SK-N-SH (cell line): ENCODE measurements around the gene LEKR1. TPM values are rescaled to one million over a fixed set of nuclear protein-coding genes. Genes with fewer than 3 reads are reported as not detected.

Experiments used
- CTCF ChIA-PET: fragments of 300-600, 350-600 bp; formaldehyde crosslinking; extraction: SDS; loops from one replicate; lab custom pipeline; 2021; lab: Yijun Ruan, JAX
- POLR2A ChIA-PET: fragments of 350-600 bp; sonication (Branson Sonifier 250); formaldehyde crosslinking; extraction: SDS; loops from one replicate; lab custom pipeline; 2020; ENCODE audit warnings: antibody characterized with exemption, inconsistent platforms; lab: Yijun Ruan, JAX
- DNase-seq: peaks from one replicate; pipeline ENCODE4 v3.0.0; 2012
- H2AFZ ChIP-seq: fragments of 200-600 bp; sonication (generic); 2 replicates; pipeline ENCODE4 v1.8.1; 2016; ENCODE audit warnings: antibody characterized with exemption, mild to moderate bottlenecking, low read depth
- H3F3A ChIP-seq: fragments of 200-600 bp; sonication (generic); replicated peaks from 2 replicates; pipeline ENCODE3; 2016; ENCODE audit warnings: antibody characterized with exemption, mild to moderate bottlenecking; ENCODE audit not compliant: insufficient read depth
- H3K27ac ChIP-seq, 2 experiments: fragments of 200-500 bp in 1 of 2; fragments of 200-600 bp in 1 of 2; sonication (Bioruptor generic) in 1 of 2; sonication (generic), shearing (Covaris generic) in 1 of 2; 2 replicates each; pipeline versions ENCODE4 v1.5.1 to v1.6.1; 2014 to 2016; ENCODE audit warnings: low read depth in 2 of 2, inconsistent platforms in 1 of 2, low read length in 1 of 2, mild to moderate bottlenecking in 1 of 2, mixed read lengths in 1 of 2
- H3K27me3 ChIP-seq: fragments of 200-600 bp; sonication (generic), shearing (Covaris generic); 2 replicates; pipeline ENCODE4 v1.6.1; 2016; ENCODE audit warnings: mixed run types; ENCODE audit not compliant: insufficient read depth
- H3K36me3 ChIP-seq, 2 experiments: fragments of 200-500 bp in 1 of 2; fragments of 200-600 bp in 1 of 2; sonication (Bioruptor generic) in 1 of 2; sonication (generic) in 1 of 2; replicated peaks in 1 of 2; 2 replicates each; pipeline versions ENCODE3 to v1.5.1; 2014 to 2016; ENCODE audit warnings: low read length in 1 of 2, mild to moderate bottlenecking in 1 of 2; ENCODE audit not compliant: insufficient read depth in 2 of 2, control insufficient read depth in 1 of 2
- H3K4me1 ChIP-seq, 2 experiments: fragments of 200-500 bp in 1 of 2; fragments of 200-600 bp in 1 of 2; sonication (Bioruptor generic) in 1 of 2; sonication (generic), shearing (Covaris generic) in 1 of 2; 2 replicates each; pipeline versions ENCODE4 v1.5.1 to v1.6.1; 2014 to 2016; ENCODE audit warnings: low read depth in 1 of 2, low read length in 1 of 2, mixed run types in 1 of 2; ENCODE audit not compliant: insufficient read depth in 2 of 2, control insufficient read depth in 1 of 2
- H3K4me2 ChIP-seq: fragments of 200-600 bp; sonication (generic), shearing (Covaris generic); 2 replicates; pipeline ENCODE4 v1.6.1; 2017; ENCODE audit warnings: mixed run types
- H3K4me3 ChIP-seq, 2 experiments: fragments of 200-500 bp in 1 of 2; fragments of 200-600 bp in 1 of 2; sonication (Bioruptor generic) in 1 of 2; sonication (generic), shearing (Covaris generic) in 1 of 2; 2 replicates each; pipeline versions ENCODE4 v1.5.1 to v1.8.1; 2014 to 2016; ENCODE audit warnings: low read depth in 2 of 2, inconsistent platforms in 1 of 2, low read length in 1 of 2, mild to moderate bottlenecking in 1 of 2, mixed read lengths in 1 of 2, moderate library complexity in 1 of 2
- H3K79me2 ChIP-seq: fragments of 200-600 bp; sonication (generic); 2 replicates; pipeline ENCODE4 v1.8.1; 2017; ENCODE audit warnings: mild to moderate bottlenecking; ENCODE audit not compliant: insufficient read depth
- H3K9ac ChIP-seq: fragments of 200-600 bp; sonication (generic); 2 replicates; pipeline ENCODE4 v1.6.1; 2017; ENCODE audit warnings: mixed run types
- H3K9me2 ChIP-seq: fragments of 200-600 bp; sonication (generic); 2 replicates; pipeline ENCODE4 v1.6.1; 2017; ENCODE audit warnings: mixed run types
- H3K9me3 ChIP-seq: fragments of 200-600 bp; sonication (generic); 2 replicates; pipeline ENCODE4 v1.6.1; 2017; ENCODE audit warnings: mixed run types, mild to moderate bottlenecking, moderate library complexity
- H4K20me1 ChIP-seq: fragments of 200-600 bp; sonication (generic); 2 replicates; pipeline ENCODE4 v1.6.1; 2017; ENCODE audit warnings: mild to moderate bottlenecking, mixed run types; ENCODE audit not compliant: insufficient read depth
- CHD2 ChIP-seq: fragments of 150-350 bp; IDR thresholded peaks from 2 replicates; pipeline ENCODE4 v1.6.1; 2018; ENCODE audit warnings: low read length; ENCODE audit not compliant: partially characterized antibody
- CTCF ChIP-seq: fragments of 200-600 bp; sonication (generic); IDR thresholded peaks from 2 replicates; pipeline ENCODE4 v1.6.1; 2017; ENCODE audit warnings: antibody characterized with exemption, mild to moderate bottlenecking, moderate library complexity
- EP300 ChIP-seq, 2 experiments: IDR thresholded peaks; 2 replicates each; pipeline versions ENCODE4 v1.4.0 to v1.6.1; 2012; ENCODE audit warnings: borderline replicate concordance in 1 of 2, low read depth in 1 of 2, low read length in 1 of 2
- FOSL2 ChIP-seq: IDR thresholded peaks from 2 replicates; pipeline ENCODE4 v1.4.0; 2012; ENCODE audit warnings: low read depth, mild to moderate bottlenecking, moderate library complexity, borderline replicate concordance
- FOXJ3 ChIP-seq: sonication (generic); formaldehyde crosslinking; IDR thresholded peaks from 2 replicates; pipeline ENCODE4 v1.5.1; 2020; ENCODE audit warnings: mild to moderate bottlenecking, missing genetic modification reagents
- FOXM1 ChIP-seq: IDR thresholded peaks from 2 replicates; pipeline ENCODE4 v1.4.0; 2012; ENCODE audit warnings: low read depth, mild to moderate bottlenecking
- GABPA ChIP-seq: IDR thresholded peaks from 2 replicates; pipeline ENCODE4 v1.4.0; 2012; ENCODE audit warnings: low read depth, mild to moderate bottlenecking
- GATA2 ChIP-seq: sonication (generic); formaldehyde crosslinking; IDR thresholded peaks from 2 replicates; pipeline ENCODE4 v1.5.0; 2020; ENCODE audit warnings: mild to moderate bottlenecking, missing genetic modification reagents
- MEF2A ChIP-seq: IDR thresholded peaks from 2 replicates; pipeline ENCODE4 v1.4.0; 2012; ENCODE audit warnings: low read depth, borderline replicate concordance
- RAD21 ChIP-seq: IDR thresholded peaks from 2 replicates; pipeline ENCODE4 v1.6.1; 2012; ENCODE audit warnings: mild to moderate bottlenecking, low read length
- REST ChIP-seq: IDR thresholded peaks from 2 replicates; pipeline ENCODE4 v1.6.1; 2012; ENCODE audit warnings: mild to moderate bottlenecking, low read depth, low read length, moderate library complexity
- RXRA ChIP-seq: IDR thresholded peaks from 2 replicates; pipeline ENCODE4 v1.4.0; 2012; ENCODE audit warnings: low read depth, mild to moderate bottlenecking, borderline replicate concordance
- SIN3A ChIP-seq: IDR thresholded peaks from 2 replicates; pipeline ENCODE4 v1.6.1; 2012; ENCODE audit warnings: low read depth, mild to moderate bottlenecking, low read length, moderate library complexity, borderline replicate concordance
- TAF1 ChIP-seq: IDR thresholded peaks from 2 replicates; pipeline ENCODE4 v1.6.1; 2012; ENCODE audit warnings: low read depth, mild to moderate bottlenecking, low read length, moderate library complexity, borderline replicate concordance
- TEAD4 ChIP-seq: IDR thresholded peaks from 2 replicates; pipeline ENCODE4 v1.4.0; 2012; ENCODE audit warnings: mild to moderate bottlenecking, borderline replicate concordance; ENCODE audit not compliant: insufficient read depth
- USF1 ChIP-seq: IDR thresholded peaks from 2 replicates; pipeline ENCODE4 v1.4.0; 2012; ENCODE audit warnings: low read depth, borderline replicate concordance
- USF2 ChIP-seq: fragments of 150-350 bp; IDR thresholded peaks from 2 replicates; pipeline ENCODE4 v1.6.1; 2017; ENCODE audit warnings: antibody characterized with exemption, low read length, low read depth, borderline replicate concordance
- YY1 ChIP-seq: IDR thresholded peaks from 2 replicates; pipeline ENCODE4 v1.4.0; 2012; ENCODE audit warnings: low read depth, mild to moderate bottlenecking
- ZBTB33 ChIP-seq: IDR thresholded peaks from 2 replicates; pipeline ENCODE4 v1.4.0; 2012; ENCODE audit warnings: low read depth, borderline replicate concordance
- WGBS: methylation state at CpG from one replicate; pipeline ENCODE4 v1.1.6; 2017; ENCODE audit warnings: low lambda C conversion rate; 5-methylcytosine and 5-hydroxymethylcytosine counted together
- polyA plus RNA-seq, 3 experiments: library from polyadenylated mRNA; depleted of rRNA; stranded (reverse); fragments of >200 nt; gene quantifications; 2 replicates each; pipeline ENCODE4 v1.2.3, GENCODE V29; 2012

LEKR1 gene
- polyA plus RNA-seq, 1 of the 3 experiments (the other 2 are of a cell fraction): 0.30 TPM

- H4K20me1 ChIP-seq: no peaks in the 10 kb centered on the region
- H3K9me3 ChIP-seq: no peaks in the 10 kb centered on the region
- WGBS: 95% methylated on average over 2 of the region's 2 CpGs
- no peak overlapping the region for H3K4me3 ChIP-seq
- no peak overlapping the region for H2AFZ ChIP-seq
- ChIA-PET CTCF (no interaction called here), POLR2A (no interaction called here)
- no peak overlapping the region for H3K4me2 ChIP-seq
- H3K27ac ChIP-seq: no peak overlapping the region
- H3K4me1 ChIP-seq: peaks cover 12 to 24% of the 10 kb centered on the region in 2 experiments; a peak in 3 of 4 replicates
- H3K9ac ChIP-seq: no peak overlapping the region
- H3K27me3 ChIP-seq: no peaks in the 10 kb centered on the region
- H3K79me2 ChIP-seq: no peaks in the 10 kb centered on the region
- no peaks in the 10 kb centered on the region for H3K36me3 ChIP-seq
- H3K9me2 ChIP-seq: no peaks in the 10 kb centered on the region
- H3F3A ChIP-seq: peaks cover 5% of the 10 kb centered on the region
- TF ChIP-seq YY1: no peak
- TF ChIP-seq CHD2: no peak
- TF ChIP-seq RXRA: no peak
- TF ChIP-seq REST: no peak
- TF ChIP-seq USF1: no peak
- no peak for TF ChIP-seq ZBTB33
- TF ChIP-seq MEF2A: no peak
- TF ChIP-seq RAD21: no peak
- no peak for TF ChIP-seq SIN3A
- TF ChIP-seq CTCF: no peak
- TF ChIP-seq FOXJ3 (CRISPR knock-in tag): no peak
- TF ChIP-seq TAF1: no peak
- no peak for TF ChIP-seq EP300 (IDR thresholded peaks at IDR 0.05; ENCODE audit: borderline replicate concordance in 1 of 2, low read depth in 1 of 2, low read length in 1 of 2)
- no peak for TF ChIP-seq FOSL2
- TF ChIP-seq FOXM1: no peak
- TF ChIP-seq GATA2: no peak
- no peak for TF ChIP-seq TEAD4
- no peak for TF ChIP-seq GABPA
- no peak for TF ChIP-seq USF2
- no peak for DNase-seq
Measured at GRCh38 chr3:156814295-156814694, 11.9 kb upstream of the LEKR1 start.
